WTC11 (cell line): Measurements from ENCODE around the gene ANTXR2. TPM values are rescaled to one million over a fixed set of nuclear protein-coding genes. Genes with fewer than 3 reads are reported as not detected.

Experiments used
- ATAC-seq: fragments of 200-7000 bp; cut with Tn5 transposase; 2 replicates; pipeline ENCODE4 v1.10.0; 2021; ENCODE audit warnings: mild to moderate bottlenecking, moderate library complexity
- CTCF ChIA-PET: fragments of 300-600 bp; sonication (Branson Sonifier 250); formaldehyde crosslinking; loops from one replicate; lab custom pipeline; 2021; ENCODE audit warnings: antibody characterized with exemption; lab: Charles Lee
- POLR2A ChIA-PET: fragments of 350-600 bp; sonication (Branson Sonifier 250); formaldehyde crosslinking; loops from one replicate; lab custom pipeline; 2021; ENCODE audit warnings: antibody characterized with exemption; lab: Charles Lee
- DNase-seq: peaks from one replicate; pipeline ENCODE4 v3.0.0; 2021; ENCODE audit warnings: low spot score
- H3K27ac Mint-ChIP-seq: 2 replicates; pipeline ENCODE4 v1.8.0; 2021; ENCODE audit warnings: mixed read lengths
- H3K27me3 Mint-ChIP-seq: 2 replicates; pipeline ENCODE4 v1.8.0; 2021; ENCODE audit warnings: low read depth, mild to moderate bottlenecking, moderate library complexity, mixed read lengths
- H3K36me3 Mint-ChIP-seq: 2 replicates; pipeline ENCODE4 v1.8.0; 2021; ENCODE audit warnings: mixed read lengths
- H3K4me1 Mint-ChIP-seq: 2 replicates; pipeline ENCODE4 v1.8.0; 2022; ENCODE audit warnings: mixed read lengths
- H3K4me3 Mint-ChIP-seq: 2 replicates; pipeline ENCODE4 v1.8.0; 2021; ENCODE audit warnings: mild to moderate bottlenecking, moderate library complexity, mixed read lengths
- H3K9me3 Mint-ChIP-seq: 2 replicates; pipeline ENCODE4 v1.8.0; 2021; ENCODE audit warnings: mixed read lengths
- CBFB ChIP-seq: sonication (generic); formaldehyde crosslinking; IDR thresholded peaks from 2 replicates; pipeline ENCODE4 v1.8.1; 2022; ENCODE audit warnings: mild to moderate bottlenecking, low read depth, missing genetic modification reagents
- ELF4 ChIP-seq: sonication (generic); formaldehyde crosslinking; IDR thresholded peaks from 2 replicates; pipeline ENCODE4 v1.8.1; 2022; ENCODE audit warnings: low read depth, mild to moderate bottlenecking, moderate library complexity, missing genetic modification reagents
- EMX1 ChIP-seq: fragments of 250-450 bp; sonication (Bioruptor Pico); IDR thresholded peaks from 2 replicates; pipeline ENCODE4 v1.8.0; 2021; ENCODE audit warnings: mild to moderate bottlenecking
- GABPB1 ChIP-seq: sonication (generic); formaldehyde crosslinking; IDR thresholded peaks from 2 replicates; pipeline ENCODE4 v1.8.1; 2023; ENCODE audit warnings: mild to moderate bottlenecking, missing genetic modification reagents
- IRF2 ChIP-seq: sonication (generic); formaldehyde crosslinking; IDR thresholded peaks from 2 replicates; pipeline ENCODE4 v1.8.0; 2022; ENCODE audit warnings: low read depth, missing genetic modification reagents, borderline replicate concordance
- MAX ChIP-seq: sonication (generic); formaldehyde crosslinking; IDR thresholded peaks from 2 replicates; pipeline ENCODE4 v1.8.0; 2022; ENCODE audit warnings: mild to moderate bottlenecking, missing genetic modification reagents
- MLX ChIP-seq: sonication (generic); formaldehyde crosslinking; IDR thresholded peaks from 2 replicates; pipeline ENCODE4 v1.8.1; 2023; ENCODE audit warnings: mild to moderate bottlenecking, missing genetic modification reagents, moderate library complexity
- NFE2L1 ChIP-seq: sonication (generic); formaldehyde crosslinking; IDR thresholded peaks from 2 replicates; pipeline ENCODE4 v1.8.1; 2023; ENCODE audit warnings: missing genetic modification reagents
- NFYB ChIP-seq: sonication (generic); formaldehyde crosslinking; conservative IDR thresholded peaks from 2 replicates; pipeline ENCODE4 v1.8.0; 2022; ENCODE audit warnings: low read depth, missing genetic modification reagents
- SOX15 ChIP-seq: fragments of 250-450 bp; sonication (Bioruptor Pico); IDR thresholded peaks from 2 replicates; pipeline ENCODE4 v1.9.0; 2021; ENCODE audit warnings: mild to moderate bottlenecking
- TCF7 ChIP-seq: sonication (generic); formaldehyde crosslinking; IDR thresholded peaks from 2 replicates; pipeline ENCODE4 v1.8.0; 2022; ENCODE audit warnings: mild to moderate bottlenecking, low read depth, missing genetic modification reagents, moderate library complexity
- TEAD4 ChIP-seq: sonication (generic); formaldehyde crosslinking; IDR thresholded peaks from 2 replicates; pipeline ENCODE4 v1.8.0; 2022; ENCODE audit warnings: mild to moderate bottlenecking, missing genetic modification reagents
- ZNF263 ChIP-seq: sonication (generic); formaldehyde crosslinking; IDR thresholded peaks from 2 replicates; pipeline ENCODE4 v1.8.1; 2022; ENCODE audit warnings: low read depth, mild to moderate bottlenecking, moderate library complexity, missing genetic modification reagents
- ZNF512 ChIP-seq: sonication (generic); formaldehyde crosslinking; IDR thresholded peaks from 2 replicates; pipeline ENCODE4 v1.8.1; 2022; ENCODE audit warnings: missing genetic modification reagents, borderline replicate concordance
- total RNA-seq: library from RNA; stranded (reverse); gene quantifications from 3 replicates; pipeline ENCODE4 v1.2.3, GENCODE V29; 2021
- TF ChIP-seq, protein P1 (sequence below): sonication (generic); formaldehyde crosslinking; IDR thresholded peaks from 2 replicates; pipeline ENCODE4 v1.8.1; 2023; ENCODE audit warnings: mild to moderate bottlenecking, missing genetic modification reagents, borderline replicate concordance
- TF ChIP-seq, protein P2 (sequence below): fragments of 250-450 bp; sonication (Bioruptor Pico); IDR thresholded peaks from 2 replicates; pipeline ENCODE4 v1.8.0; 2021; ENCODE audit warnings: mild to moderate bottlenecking
- TF ChIP-seq, protein P3 (sequence below): sonication (generic); formaldehyde crosslinking; IDR thresholded peaks from 2 replicates; pipeline ENCODE4 v1.8.1; 2023; ENCODE audit warnings: mild to moderate bottlenecking, moderate library complexity, missing genetic modification reagents
- TF ChIP-seq, protein P4 (sequence below): sonication (generic); formaldehyde crosslinking; IDR thresholded peaks from 2 replicates; pipeline ENCODE4 v1.8.0; 2022; ENCODE audit warnings: mild to moderate bottlenecking, missing genetic modification reagents

ANTXR2 gene
- total RNA-seq, 1 experiment from 2014 or later = 9.9 TPM

DNA sequence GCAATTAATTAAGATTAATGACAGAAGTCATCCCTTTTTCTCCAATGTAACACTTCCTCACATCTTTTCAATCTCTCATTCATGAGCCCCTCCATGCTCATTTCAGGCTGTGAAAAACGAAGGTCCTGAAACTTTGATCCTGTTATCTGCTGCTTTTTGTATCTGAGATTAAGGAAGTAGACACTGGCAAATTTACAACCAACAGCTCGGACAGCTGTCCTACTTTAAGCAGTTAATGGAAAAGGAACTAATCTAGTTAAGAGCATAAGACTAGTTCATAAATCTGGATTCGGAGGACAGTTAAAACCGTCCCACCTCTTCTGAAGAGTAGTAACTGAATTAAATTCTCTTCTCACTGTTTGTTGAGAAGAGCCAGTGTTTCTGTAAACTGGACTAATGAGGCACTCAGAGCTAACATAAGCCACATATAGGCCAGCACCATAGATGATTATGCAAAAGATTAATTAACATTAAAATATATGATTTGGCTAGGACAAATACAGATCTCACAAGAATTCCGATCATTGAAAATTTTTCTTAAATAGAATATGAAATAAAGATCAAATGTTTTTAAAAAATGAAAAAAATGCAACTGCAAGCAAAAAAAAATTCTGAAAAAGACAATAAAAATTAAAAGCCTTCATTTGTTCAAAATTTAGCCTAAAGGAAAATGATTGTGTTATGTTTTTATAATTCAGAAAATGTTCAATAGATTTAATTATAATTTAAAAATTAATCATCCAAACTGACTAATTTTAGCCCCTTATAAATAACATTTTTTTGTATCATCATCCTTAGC is 114.4 kb downstream of the ANTXR2 start (continued):
- TF ChIP-seq, protein P1, sequence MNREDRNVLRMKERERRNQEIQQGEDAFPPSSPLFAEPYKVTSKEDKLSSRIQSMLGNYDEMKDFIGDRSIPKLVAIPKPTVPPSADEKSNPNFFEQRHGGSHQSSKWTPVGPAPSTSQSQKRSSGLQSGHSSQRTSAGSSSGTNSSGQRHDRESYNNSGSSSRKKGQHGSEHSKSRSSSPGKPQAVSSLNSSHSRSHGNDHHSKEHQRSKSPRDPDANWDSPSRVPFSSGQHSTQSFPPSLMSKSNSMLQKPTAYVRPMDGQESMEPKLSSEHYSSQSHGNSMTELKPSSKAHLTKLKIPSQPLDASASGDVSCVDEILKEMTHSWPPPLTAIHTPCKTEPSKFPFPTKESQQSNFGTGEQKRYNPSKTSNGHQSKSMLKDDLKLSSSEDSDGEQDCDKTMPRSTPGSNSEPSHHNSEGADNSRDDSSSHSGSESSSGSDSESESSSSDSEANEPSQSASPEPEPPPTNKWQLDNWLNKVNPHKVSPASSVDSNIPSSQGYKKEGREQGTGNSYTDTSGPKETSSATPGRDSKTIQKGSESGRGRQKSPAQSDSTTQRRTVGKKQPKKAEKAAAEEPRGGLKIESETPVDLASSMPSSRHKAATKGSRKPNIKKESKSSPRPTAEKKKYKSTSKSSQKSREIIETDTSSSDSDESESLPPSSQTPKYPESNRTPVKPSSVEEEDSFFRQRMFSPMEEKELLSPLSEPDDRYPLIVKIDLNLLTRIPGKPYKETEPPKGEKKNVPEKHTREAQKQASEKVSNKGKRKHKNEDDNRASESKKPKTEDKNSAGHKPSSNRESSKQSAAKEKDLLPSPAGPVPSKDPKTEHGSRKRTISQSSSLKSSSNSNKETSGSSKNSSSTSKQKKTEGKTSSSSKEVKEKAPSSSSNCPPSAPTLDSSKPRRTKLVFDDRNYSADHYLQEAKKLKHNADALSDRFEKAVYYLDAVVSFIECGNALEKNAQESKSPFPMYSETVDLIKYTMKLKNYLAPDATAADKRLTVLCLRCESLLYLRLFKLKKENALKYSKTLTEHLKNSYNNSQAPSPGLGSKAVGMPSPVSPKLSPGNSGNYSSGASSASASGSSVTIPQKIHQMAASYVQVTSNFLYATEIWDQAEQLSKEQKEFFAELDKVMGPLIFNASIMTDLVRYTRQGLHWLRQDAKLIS = no peak
- TF ChIP-seq, protein P2, sequence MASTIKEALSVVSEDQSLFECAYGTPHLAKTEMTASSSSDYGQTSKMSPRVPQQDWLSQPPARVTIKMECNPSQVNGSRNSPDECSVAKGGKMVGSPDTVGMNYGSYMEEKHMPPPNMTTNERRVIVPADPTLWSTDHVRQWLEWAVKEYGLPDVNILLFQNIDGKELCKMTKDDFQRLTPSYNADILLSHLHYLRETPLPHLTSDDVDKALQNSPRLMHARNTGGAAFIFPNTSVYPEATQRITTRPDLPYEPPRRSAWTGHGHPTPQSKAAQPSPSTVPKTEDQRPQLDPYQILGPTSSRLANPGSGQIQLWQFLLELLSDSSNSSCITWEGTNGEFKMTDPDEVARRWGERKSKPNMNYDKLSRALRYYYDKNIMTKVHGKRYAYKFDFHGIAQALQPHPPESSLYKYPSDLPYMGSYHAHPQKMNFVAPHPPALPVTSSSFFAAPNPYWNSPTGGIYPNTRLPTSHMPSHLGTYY (CRISPR knock-in tag) = no peak
- TF ChIP-seq, protein P3, sequence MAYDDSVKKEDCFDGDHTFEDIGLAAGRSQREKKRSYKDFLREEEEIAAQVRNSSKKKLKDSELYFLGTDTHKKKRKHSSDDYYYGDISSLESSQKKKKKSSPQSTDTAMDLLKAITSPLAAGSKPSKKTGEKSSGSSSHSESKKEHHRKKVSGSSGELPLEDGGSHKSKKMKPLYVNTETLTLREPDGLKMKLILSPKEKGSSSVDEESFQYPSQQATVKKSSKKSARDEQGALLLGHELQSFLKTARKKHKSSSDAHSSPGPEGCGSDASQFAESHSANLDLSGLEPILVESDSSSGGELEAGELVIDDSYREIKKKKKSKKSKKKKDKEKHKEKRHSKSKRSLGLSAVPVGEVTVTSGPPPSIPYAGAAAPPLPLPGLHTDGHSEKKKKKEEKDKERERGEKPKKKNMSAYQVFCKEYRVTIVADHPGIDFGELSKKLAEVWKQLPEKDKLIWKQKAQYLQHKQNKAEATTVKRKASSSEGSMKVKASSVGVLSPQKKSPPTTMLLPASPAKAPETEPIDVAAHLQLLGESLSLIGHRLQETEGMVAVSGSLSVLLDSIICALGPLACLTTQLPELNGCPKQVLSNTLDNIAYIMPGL (CRISPR knock-in tag) = no peak

GRCh38 chr4:79949178-79949577 is 123.9 kb downstream of the ANTXR2 start:
- Mint-ChIP-seq H3K27me3 (no peaks in the 10 kb centered on the region), H3K9me3 (no peaks in the 10 kb centered on the region), H3K27ac (no peak overlapping the region), H3K4me1 (no peaks in the 10 kb centered on the region), H3K36me3 (no peaks in the 10 kb centered on the region), H3K4me3 (no peak overlapping the region)
- POLR2A ChIA-PET = no interaction called here
- no peak for TF ChIP-seq TEAD4 (CRISPR knock-in tag)
- TF ChIP-seq TCF7 = no peak
- no peak for TF ChIP-seq ELF4 (CRISPR knock-in tag)
- no peak for TF ChIP-seq MAX
- TF ChIP-seq, protein P4, sequence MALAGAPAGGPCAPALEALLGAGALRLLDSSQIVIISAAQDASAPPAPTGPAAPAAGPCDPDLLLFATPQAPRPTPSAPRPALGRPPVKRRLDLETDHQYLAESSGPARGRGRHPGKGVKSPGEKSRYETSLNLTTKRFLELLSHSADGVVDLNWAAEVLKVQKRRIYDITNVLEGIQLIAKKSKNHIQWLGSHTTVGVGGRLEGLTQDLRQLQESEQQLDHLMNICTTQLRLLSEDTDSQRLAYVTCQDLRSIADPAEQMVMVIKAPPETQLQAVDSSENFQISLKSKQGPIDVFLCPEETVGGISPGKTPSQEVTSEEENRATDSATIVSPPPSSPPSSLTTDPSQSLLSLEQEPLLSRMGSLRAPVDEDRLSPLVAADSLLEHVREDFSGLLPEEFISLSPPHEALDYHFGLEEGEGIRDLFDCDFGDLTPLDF (CRISPR knock-in tag) = no peak
- no peak for TF ChIP-seq SOX15 (CRISPR knock-in tag)
- CTCF ChIA-PET = no interaction called here
- ATAC-seq (no peak), DNase-seq (no peak)

- POLR2A ChIA-PET = no interaction called here
- ATAC-seq = no peak
- CTCF ChIA-PET = no interaction called here
- no peaks in the 10 kb centered on the region for H3K27me3 Mint-ChIP-seq
- no peaks in the 10 kb centered on the region for H3K9me3 Mint-ChIP-seq
- H3K4me3 Mint-ChIP-seq = no peak overlapping the region
- H3K27ac Mint-ChIP-seq = no peak overlapping the region
- H3K36me3 Mint-ChIP-seq = no peaks in the 10 kb centered on the region
- no peak for TF ChIP-seq EMX1
- no peak for TF ChIP-seq IRF2 (CRISPR knock-in tag)
- TF ChIP-seq, protein P2 (CRISPR knock-in tag) = no peak
- no peak for TF ChIP-seq CBFB (CRISPR knock-in tag)
- TF ChIP-seq MLX (CRISPR knock-in tag) = no peak
- no peak for TF ChIP-seq ZNF512
- no peak for TF ChIP-seq NFE2L1 (CRISPR knock-in tag)
- no peak for TF ChIP-seq ZNF263 (CRISPR knock-in tag)
- TF ChIP-seq GABPB1 (CRISPR knock-in tag) = no peak
- TF ChIP-seq NFYB (CRISPR knock-in tag) = no peak
- DNase-seq = no peak
- H3K4me1 Mint-ChIP-seq = no peaks in the 10 kb centered on the region
Measured at GRCh38 chr4:79948739-79949138, 124.3 kb downstream of the ANTXR2 start.
